Stimulated activated CD8-positive, alpha-beta memory T cell treated with anti-CD3 and anti-CD28 coated beads, Interleukin-15, amount 100 ng/mL, for 48 hours (primary cell): ENCODE measurements around the gene MCF2L.
"Not testable (repeated sequence)": the region's sequence is repeated elsewhere in the genome, so short reads cannot be mapped to it uniquely, and the experiment has no call there.

Experiments
- DNase-seq, 2 donors: peaks; one replicate each; pipeline ENCODE4 v3.0.0-alpha.2; 2020; ENCODE audit warnings: low read depth in 2 of 2

MCF2L gene

DNA sequence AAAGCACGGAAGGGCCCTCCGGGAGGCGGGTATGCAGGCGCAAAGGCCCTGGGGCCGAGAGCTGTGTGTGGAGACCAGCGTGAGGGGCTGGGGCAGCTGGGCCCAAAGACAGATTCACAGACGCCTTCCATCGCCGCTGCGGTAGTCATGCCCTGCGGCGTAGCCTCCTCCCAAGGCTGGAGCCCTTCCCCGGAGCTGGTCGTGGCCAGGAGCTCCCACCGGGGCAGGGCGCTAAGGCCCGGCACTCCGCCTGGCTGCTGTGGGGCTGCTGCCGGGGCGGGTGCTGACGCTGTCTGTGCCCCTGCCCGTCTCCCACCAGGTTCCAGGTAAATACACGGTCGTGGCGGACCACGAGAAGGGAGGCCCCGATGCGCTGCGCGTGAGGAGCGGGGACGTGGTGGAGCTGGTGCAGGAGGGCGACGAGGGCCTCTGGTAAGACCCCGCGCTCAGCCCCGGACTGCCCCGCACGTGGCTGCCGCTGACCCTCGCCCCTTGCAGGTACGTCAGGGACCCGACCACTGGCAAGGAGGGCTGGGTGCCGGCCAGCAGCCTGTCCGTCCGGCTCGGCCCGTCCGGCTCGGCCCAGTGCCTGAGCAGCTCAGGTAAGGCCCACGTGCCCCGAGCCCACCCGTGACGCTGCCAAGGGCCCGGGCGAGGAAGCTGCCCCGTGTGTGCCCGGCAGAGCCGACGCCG, 127.2 kb downstream of the MCF2L start:
- no peak for DNase-seq

DNA sequence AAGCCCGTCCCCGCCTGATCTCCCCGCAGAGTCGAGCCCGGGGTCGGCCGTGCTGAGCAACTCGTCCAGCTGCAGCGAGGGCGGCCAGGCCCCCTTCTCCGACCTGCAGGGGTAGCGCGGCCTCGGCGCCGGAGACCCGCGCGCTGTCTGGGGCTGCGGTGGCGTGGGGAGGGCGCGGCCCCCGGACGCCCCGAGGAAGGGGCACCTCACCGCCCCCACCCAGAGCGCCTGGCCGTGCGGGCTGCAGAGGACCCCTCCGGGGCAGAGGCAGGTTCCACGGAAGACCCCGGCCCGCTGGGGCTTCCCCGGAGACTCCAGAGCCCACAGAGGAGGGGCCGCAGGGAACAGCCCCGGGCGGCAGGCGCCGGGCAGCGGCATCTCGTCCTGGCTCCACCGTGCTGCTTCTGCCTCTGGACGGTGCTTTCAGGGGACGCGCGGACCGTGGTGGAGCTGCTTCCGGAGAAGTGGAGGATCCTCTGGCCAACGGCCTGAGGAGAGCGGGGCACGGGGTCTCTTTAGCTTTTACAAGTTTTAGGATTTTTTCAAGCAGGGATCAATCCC, 127.8 kb downstream of the MCF2L start:
- no peak for DNase-seq

GRCh38 chr13:113097651-113098050, 128.6 kb downstream of the MCF2L start:
- no peak for DNase-seq

DNA sequence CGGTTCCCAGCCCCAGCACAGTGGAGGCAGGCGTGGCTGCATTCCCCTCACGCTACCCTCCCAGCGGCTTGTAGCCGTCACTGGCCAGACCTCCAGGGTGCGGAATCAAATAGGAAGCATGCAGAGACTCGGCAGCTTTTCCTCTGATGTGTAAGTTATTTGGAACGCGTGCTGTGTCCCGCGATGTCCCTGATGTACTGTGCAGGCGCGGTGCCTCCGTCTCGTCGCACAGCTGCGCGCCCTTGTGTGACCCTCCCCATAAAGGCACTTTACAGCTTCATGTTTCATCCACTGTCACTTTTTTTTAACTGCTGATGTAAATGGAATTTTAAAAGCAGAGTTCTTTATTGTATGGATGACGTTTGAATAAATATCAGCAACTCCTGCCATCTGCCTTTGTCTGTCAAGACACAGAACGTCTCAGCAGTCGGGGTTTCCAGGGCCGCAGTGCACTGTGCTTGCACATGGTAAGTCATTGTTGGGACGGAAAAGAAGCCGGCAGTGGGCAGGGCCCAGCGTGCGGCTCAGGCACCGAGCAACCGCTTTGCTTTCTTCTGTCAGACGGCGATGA, 129.2 kb downstream of the MCF2L start:
- no peak for DNase-seq

GRCh38 chr13:113099142-113099541, 130.1 kb downstream of the MCF2L start:
- no peak for DNase-seq

GRCh38 chr13:113102302-113102701, 133.3 kb downstream of the MCF2L start:
- not testable (repeated sequence) for DNase-seq

- DNase-seq: no peak
Observed at GRCh38 chr13:113102727-113103126, 133.7 kb downstream of the MCF2L start.

DNA sequence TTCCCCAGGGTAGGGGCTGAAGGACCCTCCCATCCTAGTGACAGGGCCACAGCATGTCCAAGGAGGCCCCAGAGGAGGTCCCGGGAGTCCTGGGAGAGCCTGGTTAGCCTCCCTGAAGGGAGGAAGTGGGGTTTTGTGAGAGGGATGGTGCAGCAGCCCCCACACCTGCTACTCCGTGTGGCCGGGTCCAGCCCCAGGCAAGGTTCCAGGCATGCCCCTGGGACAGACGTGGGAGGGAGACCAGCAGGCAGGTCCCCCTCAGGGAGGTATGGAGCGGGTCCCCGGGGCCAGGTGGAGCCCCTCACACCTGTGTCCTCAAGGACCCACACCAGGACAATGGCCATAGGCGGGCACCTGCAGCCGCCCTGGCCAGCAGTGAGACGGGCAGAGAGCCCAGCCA, 134.6 kb downstream of the MCF2L start:
- no peak for DNase-seq

- DNase-seq: no peak
Observed at GRCh38 chr13:113105032-113105920, 136.3 kb downstream of the MCF2L start, which contains the start of gene F7. TSS of gene F7 (plus strand) at chr13:113105791. CDS start at chr13:113105842, 51 bp downstream.

GRCh38 chr13:113105921-113106452, 137.0 kb downstream of the MCF2L start:
- DNase-seq: no peak

GRCh38 chr13:113106711-113107351, 137.8 kb downstream of the MCF2L start:
- no peak for DNase-seq

- not testable (repeated sequence) for DNase-seq
Observed at GRCh38 chr13:113108521-113108920, 139.5 kb downstream of the MCF2L start.

GRCh38 chr13:113109151-113110047, 140.4 kb downstream of the MCF2L start:
- DNase-seq: no peak

- no peak for DNase-seq
Observed at GRCh38 chr13:113110048-113110851, 141.2 kb downstream of the MCF2L start.

- DNase-seq: no peak
Observed at GRCh38 chr13:113110852-113111315, 141.9 kb downstream of the MCF2L start.

GRCh38 chr13:113111821-113112220, 142.8 kb downstream of the MCF2L start:
- not testable (repeated sequence) for DNase-seq

DNA sequence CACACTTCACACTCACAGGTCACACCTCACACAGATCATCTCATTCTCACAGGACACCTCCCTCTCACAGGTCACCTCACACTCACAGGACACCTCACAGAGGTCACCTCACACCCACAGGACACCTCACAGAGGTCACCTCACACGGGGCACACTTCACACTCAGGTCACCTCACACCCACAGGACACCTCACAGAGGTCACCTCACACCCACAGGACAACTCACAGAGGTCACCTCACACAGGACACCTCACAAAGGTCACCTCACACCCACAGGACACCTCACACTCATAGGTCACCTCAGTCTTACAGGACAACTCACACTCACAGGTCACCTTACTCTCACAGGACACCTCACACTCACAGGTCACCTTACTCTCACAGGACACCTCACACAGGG, 143.5 kb downstream of the MCF2L start:
- not testable (repeated sequence) for DNase-seq

DNA sequence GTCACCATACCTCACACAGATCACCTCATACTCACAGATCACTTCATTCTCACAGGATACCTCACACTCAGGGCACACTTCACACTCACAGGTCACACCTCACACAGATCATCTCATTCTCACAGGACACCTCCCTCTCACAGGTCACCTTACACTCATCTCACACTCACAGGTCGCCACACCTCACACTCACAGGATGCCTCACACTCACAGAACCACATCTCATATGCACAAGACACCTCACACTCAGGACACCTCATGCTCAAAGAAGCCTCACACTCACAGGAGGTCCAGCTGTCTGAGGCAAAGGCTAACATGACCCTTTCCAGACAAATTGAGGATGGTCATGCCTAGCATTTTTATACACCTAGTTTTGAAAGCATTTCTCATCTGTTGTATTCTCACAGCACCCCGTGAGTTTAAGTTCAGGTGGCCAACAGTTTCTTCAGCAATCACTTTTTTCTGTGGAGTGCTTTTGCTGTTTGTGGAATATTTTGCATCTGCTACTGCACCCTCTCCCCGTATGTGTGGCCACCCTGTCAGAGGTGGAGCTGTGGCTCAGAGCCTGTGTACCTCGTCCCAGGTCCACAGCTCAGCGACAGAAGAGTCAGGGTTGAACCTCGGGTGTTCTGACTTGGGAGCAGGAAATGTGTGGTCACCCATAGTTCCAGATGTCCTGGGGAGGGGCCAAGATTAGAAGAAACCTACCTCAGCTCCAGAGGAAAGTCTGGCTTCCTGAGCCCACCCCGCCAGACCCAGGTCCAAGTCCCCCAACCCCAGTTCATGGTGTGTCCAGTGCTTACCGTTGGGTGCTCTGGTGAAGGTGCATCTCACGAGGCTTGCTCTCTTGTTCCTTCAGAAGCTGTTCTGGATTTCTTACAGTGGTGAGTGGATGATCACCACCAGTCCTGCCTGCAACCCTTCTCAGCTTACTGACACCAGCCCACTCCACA, 144.2 kb downstream of the MCF2L start:
- no peak for DNase-seq
